GM21390 (cell line): ENCODE measurements around the gene SELENOP.

ENCODE experiments used
- ATAC-seq: cut with Tn5 transposase; IDR thresholded peaks from one replicate; pipeline ENCODE4 v1.9.1; 2021; ENCODE audit not compliant: unreplicated experiment

SELENOP gene

DNA sequence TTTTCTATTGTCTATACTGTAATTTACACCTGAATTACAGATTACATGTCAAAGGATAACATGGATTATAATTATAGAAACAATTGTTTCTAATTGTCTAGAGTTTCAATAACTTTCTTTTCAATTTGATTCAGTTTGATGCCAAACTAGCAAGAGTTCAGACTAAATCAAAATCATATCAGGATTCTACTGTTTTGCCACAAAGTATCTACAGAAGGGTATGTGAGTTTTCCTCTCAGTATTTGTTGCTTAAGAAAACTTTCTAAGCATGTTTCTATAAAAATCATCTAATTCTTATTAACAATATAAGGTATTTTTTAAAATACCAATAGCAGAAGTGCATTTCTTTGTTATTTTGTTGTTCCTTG is 12.5 kb downstream of the SELENOP start:
- no peak for ATAC-seq

DNA sequence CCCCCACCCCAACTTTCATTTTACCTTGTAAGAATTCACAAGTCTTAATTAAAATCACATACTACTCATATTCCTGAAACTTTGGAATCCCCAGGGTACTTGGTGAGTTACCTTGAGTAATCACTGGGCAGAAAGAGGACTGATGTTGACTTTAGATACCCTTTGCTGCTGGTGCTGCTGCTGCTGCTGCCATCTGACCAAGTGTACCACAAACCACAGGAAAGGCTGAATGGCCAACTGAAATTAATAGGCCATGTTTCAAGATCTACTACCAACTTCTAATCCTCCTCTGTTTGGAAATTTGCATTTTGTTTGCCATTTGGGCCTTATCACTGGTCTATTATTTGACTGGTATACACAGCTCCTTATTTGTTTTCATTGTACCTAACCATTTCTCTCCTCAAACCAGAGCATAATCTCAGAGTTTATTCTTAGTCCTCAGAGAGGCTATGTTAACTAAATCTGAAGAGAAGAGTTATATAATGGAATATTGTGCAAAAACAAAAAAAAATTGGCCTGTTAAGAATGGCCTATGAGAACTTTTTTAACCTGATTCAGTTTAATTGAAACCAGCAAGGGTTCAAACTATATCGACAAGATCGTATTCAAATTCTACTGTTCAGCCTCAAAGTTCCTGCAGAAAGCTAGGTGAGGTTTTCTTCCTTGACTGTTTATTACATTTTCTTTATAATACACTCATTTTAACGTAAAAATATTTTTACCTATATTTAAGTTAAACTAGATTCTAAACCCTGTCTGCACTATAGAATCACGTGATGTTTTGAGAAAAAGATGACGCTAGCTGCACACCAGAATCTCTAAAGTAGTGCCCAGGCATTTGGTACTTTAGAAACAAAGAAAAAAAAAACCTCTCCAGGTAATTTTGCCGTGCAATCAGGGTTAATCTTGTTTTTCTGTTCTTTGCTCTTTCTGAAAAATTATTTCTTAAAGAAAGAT is 13.1 kb downstream of the SELENOP start:
- ATAC-seq: no peak

DNA sequence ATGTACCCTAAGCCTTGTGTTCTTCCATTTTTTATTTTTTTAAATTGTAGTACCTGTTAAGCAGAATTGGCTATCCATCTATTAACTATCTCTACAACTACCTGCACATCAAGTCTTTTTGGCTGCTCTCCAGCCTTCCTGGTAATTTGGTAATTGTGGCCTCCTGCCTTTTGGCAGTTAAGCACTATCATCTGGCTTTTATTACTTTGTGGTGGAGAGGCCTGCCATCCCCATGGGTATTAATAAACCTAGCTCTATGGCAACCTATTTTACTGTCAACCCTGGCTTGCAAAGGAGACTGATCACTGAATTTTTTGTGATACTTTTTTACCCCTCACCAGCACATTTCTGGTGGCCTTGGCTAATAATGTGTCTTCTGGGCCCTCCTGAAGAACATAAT is 20.5 kb downstream of the SELENOP start:
- ATAC-seq: no peak

DNA sequence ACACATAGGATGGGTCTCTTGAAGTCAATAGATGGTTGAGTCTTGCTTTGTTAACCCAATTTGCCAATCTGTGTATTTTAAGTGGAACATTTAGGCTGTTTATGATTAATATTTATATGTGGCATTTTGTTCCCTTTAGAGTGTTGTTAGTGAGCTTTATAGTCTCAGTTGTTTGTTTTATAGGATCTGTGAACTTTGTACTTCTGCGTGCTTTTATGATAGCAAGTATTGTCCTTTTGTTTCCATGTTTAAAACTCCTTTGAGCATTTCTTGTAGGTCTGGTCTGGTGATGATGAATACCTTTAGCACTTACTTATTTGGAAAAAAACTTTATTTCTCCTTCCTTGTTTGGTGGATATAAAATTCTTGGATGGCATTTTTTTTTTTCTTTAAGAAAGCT is 23.8 kb downstream of the SELENOP start:
- ATAC-seq: no peak

DNA sequence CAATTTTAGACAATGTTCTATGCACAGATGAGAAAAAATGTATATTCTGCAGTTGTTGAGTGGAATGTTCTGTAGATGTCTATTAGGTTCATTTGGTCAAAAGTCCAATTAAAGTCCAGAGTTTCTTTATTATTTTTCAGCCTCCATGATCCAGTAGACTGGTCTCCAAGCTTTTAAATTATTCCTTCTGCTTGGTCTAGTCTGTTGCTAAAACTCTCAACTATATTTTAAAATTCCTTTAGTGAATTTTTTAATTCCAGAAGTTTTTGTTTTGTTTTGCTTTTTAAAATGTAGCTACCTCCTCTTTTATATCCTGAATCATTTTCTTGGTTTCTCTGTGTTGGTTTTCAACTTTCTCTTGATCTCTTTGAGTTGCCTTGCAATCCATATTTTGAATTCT is 24.6 kb downstream of the SELENOP start:
- ATAC-seq: no peak

DNA sequence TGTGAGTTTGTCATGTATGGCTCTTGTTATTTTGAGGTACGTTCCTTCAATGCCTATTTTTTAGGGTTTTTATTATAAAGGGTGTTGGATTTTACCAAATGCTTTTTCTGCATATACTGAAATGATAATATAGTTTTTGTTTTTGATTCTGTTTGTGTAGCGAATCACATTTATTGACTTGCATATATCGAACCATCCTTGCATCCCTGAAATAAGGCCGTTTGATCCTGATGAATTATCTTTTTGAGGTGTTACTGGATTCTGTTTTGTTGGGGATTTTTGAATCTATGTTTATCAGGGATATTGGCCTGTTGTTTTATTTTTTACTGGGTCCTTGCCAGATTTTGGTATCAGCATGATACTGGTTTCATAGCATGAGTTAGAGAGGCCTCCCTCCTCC is 25.9 kb downstream of the SELENOP start:
- ATAC-seq: no peak

DNA sequence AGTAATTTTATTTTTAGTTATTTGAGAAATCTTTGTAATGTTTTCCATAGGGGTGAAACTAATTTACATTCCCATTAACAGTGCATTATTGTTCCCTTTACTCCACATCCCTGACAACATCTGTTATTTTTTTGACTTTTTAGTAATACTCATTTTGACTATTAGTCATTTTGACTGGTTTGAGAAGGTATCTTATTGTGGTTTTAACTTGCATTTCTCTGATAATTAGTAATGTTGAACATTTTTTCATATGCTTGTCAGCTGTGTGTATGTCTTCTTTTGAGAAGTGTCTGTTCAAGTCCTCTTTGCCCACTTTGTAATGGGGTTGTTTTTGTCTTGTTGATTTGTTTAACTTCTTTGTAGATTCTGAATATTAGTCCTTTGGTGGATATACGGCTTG is 27.6 kb downstream of the SELENOP start:
- ATAC-seq: no peak

DNA sequence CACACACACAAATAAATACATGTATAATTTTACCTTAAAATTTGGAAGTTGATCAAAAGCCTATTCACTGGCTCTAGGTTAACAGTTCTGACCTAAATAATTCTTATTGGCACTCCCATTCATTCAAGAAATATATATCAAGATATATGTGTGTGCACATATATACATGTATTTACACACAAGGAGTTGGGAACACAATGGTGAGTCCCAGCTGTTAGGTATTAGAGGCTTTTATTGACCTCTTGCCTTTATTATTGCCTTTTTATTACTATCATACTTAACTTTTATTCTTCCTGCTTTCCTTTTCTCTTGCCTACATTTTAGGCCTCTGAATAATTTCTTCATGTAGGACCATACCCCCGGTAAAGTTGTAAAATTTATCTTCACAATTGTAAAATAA is 30.1 kb downstream of the SELENOP start:
- no peak for ATAC-seq

DNA sequence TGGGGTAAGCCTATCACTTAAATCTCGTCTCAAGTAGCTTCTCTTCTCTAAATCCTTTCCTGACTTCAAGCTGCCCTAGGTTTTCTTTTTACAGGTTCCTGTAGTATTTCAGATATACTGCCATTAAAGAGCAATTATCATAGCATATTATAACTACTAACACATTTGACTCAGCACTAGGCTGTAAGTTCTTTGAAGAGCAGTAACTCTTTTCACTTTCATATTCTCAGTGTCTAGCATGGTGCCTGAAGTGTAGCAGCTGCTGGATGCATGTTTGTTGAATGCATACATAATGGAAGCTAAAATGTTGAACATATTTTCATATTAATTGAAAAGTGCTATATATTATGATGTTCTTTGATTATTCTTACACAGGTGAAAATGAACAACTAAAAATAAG is 32.6 kb downstream of the SELENOP start:
- ATAC-seq: peak; percentile 73

DNA sequence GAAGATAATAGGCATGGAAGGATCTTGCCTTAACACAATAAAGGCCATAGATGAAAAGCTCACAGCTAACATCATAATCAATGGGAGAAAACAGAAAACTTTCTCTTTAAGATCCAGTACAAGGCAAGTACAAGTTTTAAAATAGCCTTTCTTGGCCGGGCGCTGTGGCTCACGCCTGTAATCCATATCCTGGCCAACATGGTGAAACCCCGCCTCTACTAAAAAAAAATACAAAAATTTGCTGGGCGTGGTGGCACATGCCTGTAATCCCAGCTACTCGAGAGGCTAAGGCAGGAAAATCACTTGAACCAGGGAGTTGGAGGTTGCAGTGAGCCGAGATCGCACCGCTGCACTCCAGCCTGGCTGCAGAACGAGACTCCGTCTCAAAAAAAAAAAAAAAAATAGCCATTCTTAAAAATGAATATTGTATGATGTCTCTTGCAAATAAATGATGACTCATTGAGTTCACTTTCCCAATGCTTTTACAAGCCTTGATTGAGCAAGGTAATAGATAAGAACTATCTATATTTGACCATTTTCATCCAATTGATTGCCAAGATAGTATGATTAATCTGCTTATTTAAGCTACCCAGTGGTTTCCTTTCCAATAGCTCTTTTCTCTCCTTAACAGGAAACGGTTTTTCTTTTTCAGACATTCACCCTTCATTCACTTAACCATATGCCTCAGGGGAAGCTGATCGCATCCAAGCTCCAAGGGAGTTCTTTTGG is 39.3 kb downstream of the SELENOP start:
- no peak for ATAC-seq

DNA sequence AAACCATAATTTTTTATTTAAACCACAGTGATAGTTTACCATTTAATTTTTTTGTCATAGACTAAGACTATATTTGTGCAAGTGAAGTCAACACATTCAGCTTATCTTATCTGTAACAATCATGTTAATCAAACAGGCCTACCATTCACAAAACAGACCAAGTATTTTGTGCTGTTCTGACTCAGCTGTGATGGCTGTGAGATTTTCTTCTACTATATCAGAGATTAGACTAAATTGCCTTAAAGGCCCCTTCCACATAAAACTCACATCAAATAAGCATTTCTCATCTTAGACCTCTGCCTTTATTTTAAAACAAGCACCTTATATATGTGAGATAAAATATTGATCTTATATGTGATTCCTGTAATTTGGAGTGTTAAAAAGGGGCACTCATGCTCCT is 41.7 kb downstream of the SELENOP start:
- ATAC-seq: no peak

DNA sequence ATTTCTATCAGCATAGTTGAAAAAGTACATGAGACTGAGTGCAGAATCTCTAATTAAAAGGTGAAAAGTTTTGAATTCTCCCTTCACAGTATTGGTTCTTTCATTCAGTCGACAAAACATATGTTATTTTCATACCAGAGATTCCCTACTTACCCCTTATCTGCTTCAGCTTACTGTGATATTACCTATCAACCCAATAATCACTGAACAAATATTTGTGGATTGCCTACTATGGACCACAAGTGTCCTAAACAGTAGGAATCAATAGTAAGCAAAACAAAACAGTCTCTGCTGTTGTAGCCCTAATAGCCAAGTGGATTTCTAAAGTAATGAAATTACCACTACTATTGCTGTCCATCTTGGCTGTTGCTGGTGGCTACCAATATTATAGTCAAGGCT is 43.6 kb downstream of the SELENOP start:
- ATAC-seq: no peak

DNA sequence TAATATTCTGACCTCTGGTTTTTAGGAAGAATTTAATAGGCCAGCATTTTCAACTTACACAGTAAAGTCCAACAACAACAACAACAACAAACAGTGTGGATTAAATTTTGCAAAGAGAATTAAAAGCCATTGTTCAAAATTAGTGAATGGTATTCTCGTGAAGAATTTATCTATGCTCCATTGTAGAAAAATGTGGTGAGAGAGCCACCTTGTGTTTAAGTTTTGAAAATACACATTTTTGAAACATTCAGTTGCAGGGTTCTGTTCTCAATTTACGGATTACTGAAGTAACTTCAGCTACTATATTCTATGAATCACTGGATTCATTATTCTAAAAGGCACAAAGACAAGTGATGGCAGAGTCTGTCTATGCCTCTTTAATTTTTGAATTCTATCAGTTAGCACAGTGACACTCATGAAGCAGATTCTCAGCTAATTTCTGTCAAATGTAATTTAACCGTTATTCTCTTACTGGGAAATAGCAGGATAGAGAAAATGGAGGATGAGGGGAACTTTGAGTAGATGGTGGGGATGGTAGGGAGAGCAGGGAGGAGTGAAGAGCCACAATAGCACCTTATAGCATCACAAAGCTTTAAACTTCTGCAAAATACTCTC is 44.1 kb downstream of the SELENOP start:
- ATAC-seq: peak; percentile 69

DNA sequence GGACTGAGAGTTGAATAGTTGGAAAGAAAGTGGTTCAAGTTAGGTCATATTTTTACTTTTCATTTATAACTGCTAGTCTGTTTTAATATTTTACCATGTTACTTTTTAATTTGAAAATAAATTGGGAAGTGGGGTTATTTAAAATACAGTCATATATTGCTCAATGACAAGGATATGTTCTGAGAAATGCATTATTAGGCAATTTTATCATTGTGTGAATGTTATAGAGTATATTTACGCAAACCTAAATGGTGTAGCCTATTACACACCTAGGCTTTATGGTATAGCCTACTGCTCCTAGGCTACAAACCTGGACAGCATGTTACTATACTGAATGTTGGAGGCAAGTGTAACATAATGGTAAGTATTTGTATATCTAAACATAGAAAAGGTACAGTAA is 49.9 kb downstream of the SELENOP start:
- ATAC-seq: no peak

DNA sequence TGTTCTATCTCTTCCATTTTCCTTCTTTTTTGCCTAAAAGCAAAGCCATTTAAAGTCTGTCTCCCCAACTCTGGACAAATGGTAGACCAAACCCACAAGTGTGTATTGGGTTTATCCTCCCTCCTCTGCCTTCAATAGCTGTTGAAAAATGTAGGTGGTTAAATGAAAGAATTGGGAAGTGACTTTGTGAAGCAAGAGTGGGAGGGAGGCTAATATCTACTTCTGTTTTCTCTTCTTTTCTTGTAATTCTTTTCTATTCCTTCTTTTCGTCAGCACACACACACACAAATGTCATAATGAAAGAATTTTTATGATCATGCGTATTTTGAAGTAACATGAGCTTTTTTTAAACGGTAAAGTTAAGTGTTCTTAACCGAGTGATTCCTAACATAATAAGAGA is 51.3 kb downstream of the SELENOP start:
- no peak for ATAC-seq

DNA sequence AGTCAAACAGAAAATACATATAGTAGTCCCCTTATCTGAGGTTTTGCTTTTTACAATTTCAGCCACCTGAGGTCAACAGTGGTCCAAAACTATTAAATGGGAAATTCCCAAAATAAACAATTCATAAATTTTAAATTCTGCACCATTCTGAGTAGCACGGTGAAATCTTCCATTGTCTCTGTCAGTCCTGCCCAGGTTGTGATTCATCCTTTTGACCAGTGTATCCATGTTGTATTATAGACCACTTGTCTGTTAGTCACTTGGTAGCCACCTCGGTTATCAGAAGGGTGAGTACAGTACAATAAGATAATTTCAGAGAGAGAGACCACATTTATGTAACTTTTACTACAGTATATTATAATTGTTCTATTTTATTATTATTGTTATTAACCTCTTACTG is 52.2 kb downstream of the SELENOP start:
- ATAC-seq: no peak

DNA sequence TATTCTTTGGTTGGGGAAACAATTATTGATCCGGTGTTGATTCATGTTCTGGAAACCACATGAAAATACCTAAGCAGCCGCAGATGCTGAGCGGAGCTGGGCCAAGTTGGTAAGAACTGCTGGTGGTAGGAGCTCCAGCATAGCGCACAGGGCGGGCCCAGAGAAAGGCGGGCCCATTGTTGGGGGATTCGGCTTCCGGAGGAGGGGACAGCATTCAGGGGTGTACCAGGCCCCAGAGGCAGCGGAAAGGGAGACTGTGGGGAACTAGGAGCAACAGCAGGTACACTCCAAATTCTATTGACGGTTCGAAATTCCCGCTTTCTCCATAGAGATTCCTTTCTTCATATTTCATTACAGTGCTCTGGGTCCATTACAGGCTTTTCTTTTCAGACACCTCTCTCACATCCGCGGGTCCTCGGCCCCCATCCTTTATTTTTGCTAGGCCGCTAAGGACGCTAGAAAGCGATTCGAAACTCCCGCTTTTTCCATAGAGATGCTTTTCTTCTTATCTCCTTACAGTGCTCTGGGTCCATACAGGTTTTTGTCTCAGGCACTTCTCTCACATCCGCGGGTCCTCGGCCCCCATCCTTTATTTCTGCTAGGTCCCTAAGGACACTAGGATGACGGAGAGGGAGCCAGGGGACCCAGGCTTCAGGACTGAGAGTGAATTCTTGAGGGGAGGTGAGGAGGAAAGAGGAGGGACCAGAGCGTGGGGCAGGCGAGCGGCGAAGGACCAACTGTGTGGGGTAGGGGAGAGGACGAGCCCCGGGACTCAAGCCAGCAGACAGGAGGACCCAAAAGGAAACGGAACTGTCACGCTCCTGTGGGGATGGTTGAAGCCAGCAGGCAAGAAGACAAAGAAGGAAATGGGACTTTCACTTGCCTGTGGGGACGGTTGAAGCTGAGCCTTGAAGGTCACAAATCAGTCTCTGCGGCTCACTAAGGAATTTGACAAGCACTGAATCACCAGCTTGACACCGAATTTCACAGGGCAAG is 54.8 kb downstream of the SELENOP start, which contains the start of gene CCDC152:
TSS of gene CCDC152 (plus strand) at position 213 of the 996 bp plus-strand sequence. CDS start 2,304 bp downstream, outside the sequence.
- ATAC-seq: peak; percentile 84

DNA sequence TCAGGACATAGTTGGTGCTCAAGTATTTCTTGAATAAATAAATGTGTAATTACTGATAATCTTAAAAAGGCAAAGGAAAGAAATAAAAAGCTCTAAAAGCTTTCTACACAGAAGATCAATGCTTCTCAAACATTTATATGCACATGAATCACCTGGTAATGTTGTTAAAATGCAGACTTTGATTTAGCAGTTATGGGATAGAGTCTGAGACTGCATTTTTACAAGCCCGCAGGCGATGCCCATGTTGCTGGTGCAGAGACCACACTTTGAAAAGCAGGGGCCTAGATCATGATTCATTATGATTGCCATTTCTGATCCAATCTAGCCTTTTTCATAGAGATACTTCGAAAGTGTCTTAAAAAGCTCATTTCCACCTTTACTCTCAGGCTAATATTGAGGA is 58.6 kb downstream of the SELENOP start:
- ATAC-seq: no peak

DNA sequence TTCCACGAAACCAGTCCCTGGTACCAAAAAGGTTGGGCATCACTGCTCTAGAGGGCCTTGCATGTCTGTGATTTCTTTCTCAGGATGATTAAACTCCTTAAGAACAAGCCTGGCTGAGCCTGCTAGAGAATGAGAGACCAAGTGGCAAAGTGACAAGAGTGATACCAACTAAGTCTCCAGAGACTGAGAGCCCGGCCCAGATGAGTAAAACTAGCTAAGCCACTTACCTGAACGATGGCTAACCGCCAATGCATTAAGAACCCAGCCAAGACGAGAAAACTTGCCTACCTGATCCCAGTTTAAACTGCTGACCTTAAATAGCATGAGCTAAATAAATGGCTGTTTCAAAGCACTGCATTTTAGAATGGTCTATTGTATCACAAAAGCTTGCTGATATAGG is 60.6 kb downstream of the SELENOP start:
- no peak for ATAC-seq

DNA sequence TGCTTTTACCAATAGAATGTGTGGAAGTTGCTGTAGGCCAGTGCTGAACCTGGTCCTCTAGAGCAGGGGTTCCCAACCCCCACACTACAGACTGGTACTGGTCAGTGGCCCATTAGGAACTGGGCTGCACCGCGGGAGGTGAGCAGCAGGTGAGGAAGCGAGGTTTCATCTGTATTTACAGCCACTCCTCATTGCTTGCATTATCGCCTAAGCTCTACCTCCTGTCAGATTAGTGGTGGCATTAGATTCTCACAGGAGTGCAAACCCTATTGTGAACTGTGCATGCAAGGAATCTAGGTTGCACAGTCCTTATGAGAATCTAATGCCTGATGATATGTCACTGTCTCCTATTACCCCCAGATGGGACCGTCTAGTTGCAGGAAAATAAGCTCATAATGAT is 61.2 kb downstream of the SELENOP start:
- no peak for ATAC-seq
